SU-DHL-6 (cell line): ENCODE data around the gene AP2A2.

Source experiments
- H2AFZ ChIP-seq: fragments of 200-600 bp; sonication (generic); 2 replicates; pipeline ENCODE4 v1.6.1; 2014; ENCODE audit warnings: low read depth, mild to moderate bottlenecking, moderate library complexity, mixed read lengths, antibody characterized with exemption, low read length; ENCODE audit not compliant: severe bottlenecking
- H3F3A ChIP-seq: fragments of 200-600 bp; shearing (Covaris generic); 2 replicates; pipeline ENCODE4 v1.6.0; 2016; ENCODE audit warnings: antibody characterized with exemption, mild to moderate bottlenecking; ENCODE audit not compliant: insufficient read depth
- H3K27ac ChIP-seq: fragments of 200-600 bp; sonication (generic); 2 replicates; pipeline ENCODE4 v1.5.1; 2016; ENCODE audit warnings: low read depth, mild to moderate bottlenecking, low read length, moderate library complexity, mixed read lengths
- H3K27me3 ChIP-seq: fragments of 200-600 bp; sonication (generic), shearing (Covaris generic); 2 replicates; pipeline ENCODE4 v1.6.0; 2014; ENCODE audit warnings: mild to moderate bottlenecking, low read length
- H3K36me3 ChIP-seq: fragments of 200-600 bp; sonication (generic); 2 replicates; pipeline ENCODE4 v1.6.1; 2014; ENCODE audit warnings: mild to moderate bottlenecking, low read length, mixed read lengths
- H3K4me2 ChIP-seq: fragments of 300-600, 200-600 bp; shearing (Covaris generic), sonication (generic); 2 replicates; pipeline ENCODE4 v1.6.0; 2014; ENCODE audit warnings: low read length, low read depth, mild to moderate bottlenecking; ENCODE audit not compliant: poor library complexity, severe bottlenecking
- H3K4me3 ChIP-seq: fragments of 200-600 bp; sonication (generic); 2 replicates; pipeline ENCODE4 v1.5.1; 2014; ENCODE audit warnings: antibody characterized with exemption, low read length, mild to moderate bottlenecking, mixed read lengths; ENCODE audit not compliant: insufficient read depth, poor library complexity, severe bottlenecking
- H3K79me2 ChIP-seq: fragments of 200-600 bp; sonication (generic); 2 replicates; pipeline ENCODE4 v1.6.1; 2014; ENCODE audit warnings: mild to moderate bottlenecking, low read length, moderate library complexity; ENCODE audit not compliant: insufficient read depth
- H3K9ac ChIP-seq: fragments of 200-600 bp; sonication (generic); 2 replicates; pipeline ENCODE4 v1.7.0; 2014; ENCODE audit warnings: mild to moderate bottlenecking, low read length
- H3K9me2 ChIP-seq: fragments of 200-600 bp; sonication (generic); replicated peaks from 2 replicates; pipeline ENCODE4 v1.6.1; 2014; ENCODE audit warnings: low read length; ENCODE audit not compliant: insufficient read depth
- H3K9me3 ChIP-seq: fragments of 200-600 bp; sonication (generic); 2 replicates; pipeline ENCODE4 v1.6.1; 2014; ENCODE audit warnings: low read length, mixed read lengths; ENCODE audit not compliant: insufficient read depth
- H4K20me1 ChIP-seq: fragments of 200-600 bp; sonication (generic); 2 replicates; pipeline ENCODE4 v1.6.1; 2014; ENCODE audit warnings: low read depth, mild to moderate bottlenecking, antibody characterized with exemption, low read length, moderate library complexity, mixed read lengths
- EZH2phosphoT487 ChIP-seq: fragments of 200-600 bp; sonication (generic), shearing (Covaris generic); conservative IDR thresholded peaks from 2 replicates; pipeline ENCODE4 v1.6.1; 2018; ENCODE audit warnings: mild to moderate bottlenecking, antibody characterized with exemption, low read length, moderate library complexity, mixed read lengths
- TF ChIP-seq, protein P1 (sequence below): fragments of 200-600 bp; sonication (generic); IDR thresholded peaks from one replicate; pipeline ENCODE4 v1.5.1; 2017; ENCODE audit warnings: antibody characterized with exemption, mild to moderate bottlenecking, low read length, moderate library complexity; ENCODE audit not compliant: insufficient read depth, poor library complexity, severe bottlenecking

Gene AP2A2

DNA sequence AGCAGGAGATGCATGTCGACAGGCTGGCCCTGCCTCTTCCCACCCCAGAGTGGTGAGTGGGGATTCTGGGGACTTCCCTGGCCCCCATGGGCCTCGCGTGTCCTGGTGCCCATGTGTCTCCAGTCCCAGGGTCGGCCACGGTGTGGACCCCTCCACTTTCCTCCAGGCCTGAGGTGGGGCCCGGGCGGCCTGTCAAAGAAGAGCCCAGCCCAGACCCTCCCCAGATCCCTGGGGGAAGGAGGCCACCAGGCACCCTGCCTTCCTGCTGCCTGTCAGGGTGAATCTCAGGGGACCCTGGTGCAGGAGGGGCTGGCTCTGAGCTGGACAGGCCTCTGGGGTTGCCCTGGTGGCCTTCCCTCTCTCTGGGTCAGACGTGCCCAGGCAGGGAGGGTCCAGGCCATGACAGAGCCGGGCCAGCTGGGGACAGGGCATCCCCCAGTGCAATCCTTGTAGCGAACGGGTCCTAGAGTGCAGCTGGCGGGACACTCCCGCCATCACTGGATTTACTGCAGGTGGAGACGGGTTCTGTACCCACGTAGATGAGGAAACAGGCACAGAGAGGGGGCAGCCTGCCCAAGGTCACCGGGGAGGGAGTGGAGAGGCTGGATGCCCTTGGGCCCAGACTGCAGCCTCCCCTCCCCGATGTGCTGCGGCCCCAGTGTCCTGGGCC is 124.4 kb downstream of the AP2A2 start:
- no peaks in the 10 kb centered on the region for H3K79me2 ChIP-seq
- no peaks in the 10 kb centered on the region for H4K20me1 ChIP-seq
- no peaks in the 10 kb centered on the region for H3K36me3 ChIP-seq
- H2AFZ ChIP-seq = no peak overlapping the region
- no peak overlapping the region for H3K27ac ChIP-seq
- H3K4me3 ChIP-seq = no peak overlapping the region
- no peak overlapping the region for H3K9ac ChIP-seq
- no peak for TF ChIP-seq EZH2phosphoT487
- TF ChIP-seq, protein P1, sequence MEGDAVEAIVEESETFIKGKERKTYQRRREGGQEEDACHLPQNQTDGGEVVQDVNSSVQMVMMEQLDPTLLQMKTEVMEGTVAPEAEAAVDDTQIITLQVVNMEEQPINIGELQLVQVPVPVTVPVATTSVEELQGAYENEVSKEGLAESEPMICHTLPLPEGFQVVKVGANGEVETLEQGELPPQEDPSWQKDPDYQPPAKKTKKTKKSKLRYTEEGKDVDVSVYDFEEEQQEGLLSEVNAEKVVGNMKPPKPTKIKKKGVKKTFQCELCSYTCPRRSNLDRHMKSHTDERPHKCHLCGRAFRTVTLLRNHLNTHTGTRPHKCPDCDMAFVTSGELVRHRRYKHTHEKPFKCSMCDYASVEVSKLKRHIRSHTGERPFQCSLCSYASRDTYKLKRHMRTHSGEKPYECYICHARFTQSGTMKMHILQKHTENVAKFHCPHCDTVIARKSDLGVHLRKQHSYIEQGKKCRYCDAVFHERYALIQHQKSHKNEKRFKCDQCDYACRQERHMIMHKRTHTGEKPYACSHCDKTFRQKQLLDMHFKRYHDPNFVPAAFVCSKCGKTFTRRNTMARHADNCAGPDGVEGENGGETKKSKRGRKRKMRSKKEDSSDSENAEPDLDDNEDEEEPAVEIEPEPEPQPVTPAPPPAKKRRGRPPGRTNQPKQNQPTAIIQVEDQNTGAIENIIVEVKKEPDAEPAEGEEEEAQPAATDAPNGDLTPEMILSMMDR = no peak
- no peaks in the 10 kb centered on the region for H3K27me3 ChIP-seq
- H3K9me3 ChIP-seq = no peaks in the 10 kb centered on the region
- no peak overlapping the region for H3K4me2 ChIP-seq
- no peaks in the 10 kb centered on the region for H3F3A ChIP-seq
- no peaks in the 10 kb centered on the region for H3K9me2 ChIP-seq

- Histone ChIP-seq H3K79me2 (no peaks in the 10 kb centered on the region), H3K9me3 (no peaks in the 10 kb centered on the region), H3K27me3 (no peaks in the 10 kb centered on the region), H3F3A (no peaks in the 10 kb centered on the region), H3K4me2 (no peak overlapping the region), H2AFZ (no peak overlapping the region), H3K4me3 (no peak overlapping the region), H4K20me1 (no peaks in the 10 kb centered on the region), H3K9me2 (no peaks in the 10 kb centered on the region), H3K9ac (no peak overlapping the region), H3K36me3 (no peaks in the 10 kb centered on the region), H3K27ac (no peak overlapping the region)
- TF ChIP-seq, protein P1 = peak; percentile 94
- no peak for TF ChIP-seq EZH2phosphoT487
These were observed 125.1 kb downstream of the AP2A2 start for GRCh38 chr11:1050581-1051355.

- no peaks in the 10 kb centered on the region for H4K20me1 ChIP-seq
- H3K36me3 ChIP-seq = no peaks in the 10 kb centered on the region
- TF ChIP-seq, protein P1 = no peak
- no peak for TF ChIP-seq EZH2phosphoT487
- H3K4me2 ChIP-seq = no peak overlapping the region
- H3K9me2 ChIP-seq = no peaks in the 10 kb centered on the region
- H3K9ac ChIP-seq = no peak overlapping the region
- no peak overlapping the region for H3K4me3 ChIP-seq
- no peaks in the 10 kb centered on the region for H3K9me3 ChIP-seq
- no peak overlapping the region for H2AFZ ChIP-seq
- no peak overlapping the region for H3K27ac ChIP-seq
- H3K79me2 ChIP-seq = no peaks in the 10 kb centered on the region
- H3K27me3 ChIP-seq = no peaks in the 10 kb centered on the region
- H3F3A ChIP-seq = no peaks in the 10 kb centered on the region
These were observed 125.9 kb downstream of the AP2A2 start for GRCh38 chr11:1051356-1052132.
